Measurements from ENCODE around the gene NFU1.

DNA sequence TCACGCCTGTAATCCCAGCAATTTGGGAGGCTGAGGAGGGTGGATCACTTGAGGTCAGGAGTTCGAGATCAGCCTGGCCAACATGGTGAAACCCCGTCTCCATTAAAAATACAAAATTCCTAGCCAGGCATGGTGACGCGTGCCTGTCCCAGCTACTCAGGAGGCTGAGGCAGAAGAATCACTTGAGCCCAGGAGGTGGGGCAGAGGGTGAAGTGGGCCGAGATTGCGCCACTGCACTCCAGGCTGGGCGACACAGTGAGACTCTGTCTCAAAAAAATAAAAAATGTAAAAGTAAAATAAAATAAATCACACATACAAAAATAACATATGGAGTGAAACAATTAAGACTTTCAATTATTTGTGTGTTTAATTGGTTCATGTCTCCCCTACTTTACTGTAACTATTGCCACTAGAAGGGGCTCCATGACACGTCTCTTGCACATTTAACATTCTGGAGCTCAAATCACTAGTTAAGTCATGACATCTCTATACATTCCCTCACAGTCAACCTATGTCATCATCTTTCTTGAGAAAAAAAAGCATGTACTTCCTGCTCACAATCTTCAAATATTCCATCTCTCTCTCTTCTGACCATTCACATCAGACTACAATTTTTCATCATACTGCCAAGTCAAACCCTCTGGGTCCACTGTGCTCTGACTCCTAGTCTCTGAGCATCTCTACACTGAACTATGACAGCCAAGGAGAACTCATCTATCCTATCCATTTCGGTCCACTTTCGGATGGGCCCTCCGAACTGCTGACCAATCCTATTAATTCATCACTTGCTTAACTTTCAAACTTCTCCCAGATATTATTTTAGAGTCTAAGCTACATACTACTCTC, 56.9 kb downstream of the NFU1 start:
- TF ChIP-seq, protein P1, sequence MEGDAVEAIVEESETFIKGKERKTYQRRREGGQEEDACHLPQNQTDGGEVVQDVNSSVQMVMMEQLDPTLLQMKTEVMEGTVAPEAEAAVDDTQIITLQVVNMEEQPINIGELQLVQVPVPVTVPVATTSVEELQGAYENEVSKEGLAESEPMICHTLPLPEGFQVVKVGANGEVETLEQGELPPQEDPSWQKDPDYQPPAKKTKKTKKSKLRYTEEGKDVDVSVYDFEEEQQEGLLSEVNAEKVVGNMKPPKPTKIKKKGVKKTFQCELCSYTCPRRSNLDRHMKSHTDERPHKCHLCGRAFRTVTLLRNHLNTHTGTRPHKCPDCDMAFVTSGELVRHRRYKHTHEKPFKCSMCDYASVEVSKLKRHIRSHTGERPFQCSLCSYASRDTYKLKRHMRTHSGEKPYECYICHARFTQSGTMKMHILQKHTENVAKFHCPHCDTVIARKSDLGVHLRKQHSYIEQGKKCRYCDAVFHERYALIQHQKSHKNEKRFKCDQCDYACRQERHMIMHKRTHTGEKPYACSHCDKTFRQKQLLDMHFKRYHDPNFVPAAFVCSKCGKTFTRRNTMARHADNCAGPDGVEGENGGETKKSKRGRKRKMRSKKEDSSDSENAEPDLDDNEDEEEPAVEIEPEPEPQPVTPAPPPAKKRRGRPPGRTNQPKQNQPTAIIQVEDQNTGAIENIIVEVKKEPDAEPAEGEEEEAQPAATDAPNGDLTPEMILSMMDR (IDR thresholded peaks at IDR 0.05; ENCODE audit: borderline replicate concordance, extremely low read depth, low read length, poor library complexity, severe bottlenecking): no peak
- TF ChIP-seq EZH2 (IDR thresholded peaks at IDR 0.05; ENCODE audit: borderline replicate concordance, low read depth, low read length, severe bottlenecking): no peak
